ENCODE measurements around the gene DSTYK.

GRCh38 chr1:205258261-205258691 is 46.8 kb upstream of the DSTYK start:
- no peak for TF ChIP-seq CTCF (IDR thresholded peaks at IDR 0.05; ENCODE audit: insufficient read depth, low read depth, low read length)
- TF ChIP-seq EZH2 (IDR thresholded peaks at IDR 0.05; ENCODE audit: insufficient read depth, low read length) = no peak

Measured in astrocyte (in vitro differentiated cells and primary cell).